GM21529 (cell line): Measurements from ENCODE around the gene SPDYE16.
"Not testable (repeated sequence)": the region's sequence is repeated elsewhere in the genome, so short reads cannot be mapped to it uniquely, and the experiment has no call there.

Experiments
- ATAC-seq: cut with Tn5 transposase; IDR thresholded peaks from one replicate; pipeline ENCODE4 v1.9.1; 2021; ENCODE audit not compliant: unreplicated experiment

SPDYE16 gene

DNA sequence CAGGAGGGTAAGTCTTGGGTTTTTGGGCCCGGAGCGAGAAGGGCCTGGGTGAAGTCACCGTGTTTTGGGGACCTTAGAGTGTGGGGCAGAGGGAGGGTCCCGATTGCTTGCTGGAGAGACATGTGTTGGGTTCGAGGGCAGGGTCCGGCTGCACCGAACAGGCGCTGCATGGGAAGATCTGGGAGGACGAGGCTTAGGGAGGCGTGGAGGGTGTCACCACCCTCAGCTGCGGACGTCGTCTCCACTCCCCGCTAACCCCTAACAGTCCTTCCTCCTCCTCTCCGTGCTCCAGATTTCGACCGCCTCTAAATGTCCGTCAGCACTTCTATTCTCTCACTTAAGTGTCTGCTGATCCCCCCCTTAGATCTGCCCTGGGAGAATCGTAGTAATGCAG is 6.8 kb upstream of the SPDYE16 start:
- not testable (repeated sequence) for ATAC-seq

DNA sequence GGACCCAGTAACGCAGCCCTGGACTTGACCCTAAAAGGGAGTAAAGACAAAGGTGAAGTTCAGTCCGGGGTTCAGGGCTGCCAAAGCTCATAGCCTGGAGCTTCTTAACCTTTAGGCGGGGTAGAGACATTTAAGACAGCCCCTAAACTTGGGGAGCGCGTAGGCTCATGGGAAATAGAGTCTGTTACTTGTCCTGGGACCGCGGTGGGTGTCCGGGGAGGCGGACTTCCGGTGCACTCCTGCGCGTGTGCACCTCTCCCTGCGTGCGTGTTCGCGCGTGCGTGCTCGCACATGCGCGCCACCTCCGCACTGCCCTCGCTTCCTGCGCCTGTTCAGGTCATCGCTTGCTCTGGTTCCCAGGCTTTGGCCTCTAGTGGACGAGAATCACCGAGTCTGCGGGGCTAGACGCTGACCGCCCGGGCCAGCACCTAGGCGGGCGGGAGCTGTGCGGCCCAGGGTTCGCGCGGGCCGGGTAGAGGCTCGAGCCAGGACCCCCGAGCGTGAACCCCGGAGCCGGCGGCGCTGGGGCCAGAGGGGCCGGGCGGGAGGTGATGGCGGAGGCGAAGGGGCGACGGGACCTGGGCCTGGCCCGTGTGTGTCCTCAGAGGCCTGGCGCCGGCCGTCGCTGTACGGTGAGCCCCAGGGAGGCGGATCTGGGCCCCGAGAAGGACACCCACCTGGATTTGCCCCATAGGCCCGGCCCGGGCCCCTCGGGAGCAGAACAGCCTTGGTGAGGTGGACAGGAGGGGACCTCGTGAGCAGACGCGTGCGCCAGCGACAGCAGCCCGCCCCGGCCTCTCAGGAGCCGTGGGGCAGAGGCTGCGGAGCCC is 6.1 kb upstream of the SPDYE16 start:
- ATAC-seq, result peak; percentile 99

DNA sequence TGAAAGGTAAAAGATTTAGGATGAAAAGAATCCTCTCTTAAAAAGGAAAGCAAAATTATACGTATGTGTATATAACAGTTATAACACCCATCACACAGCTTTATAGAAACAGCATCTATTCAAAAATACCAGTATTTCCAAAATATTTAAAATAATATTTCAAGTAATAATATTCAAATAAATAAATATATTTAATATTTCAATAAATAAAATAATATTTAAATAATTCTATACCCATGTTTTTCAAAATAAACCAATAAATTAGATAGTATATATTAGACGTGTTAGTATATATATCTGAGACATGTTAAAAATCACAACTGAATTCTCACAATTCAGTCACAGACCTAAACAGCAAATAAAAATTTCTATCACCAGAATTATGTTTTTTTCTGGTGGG is 11.5 kb downstream of the SPDYE16 start:
- ATAC-seq, result not testable (repeated sequence)

DNA sequence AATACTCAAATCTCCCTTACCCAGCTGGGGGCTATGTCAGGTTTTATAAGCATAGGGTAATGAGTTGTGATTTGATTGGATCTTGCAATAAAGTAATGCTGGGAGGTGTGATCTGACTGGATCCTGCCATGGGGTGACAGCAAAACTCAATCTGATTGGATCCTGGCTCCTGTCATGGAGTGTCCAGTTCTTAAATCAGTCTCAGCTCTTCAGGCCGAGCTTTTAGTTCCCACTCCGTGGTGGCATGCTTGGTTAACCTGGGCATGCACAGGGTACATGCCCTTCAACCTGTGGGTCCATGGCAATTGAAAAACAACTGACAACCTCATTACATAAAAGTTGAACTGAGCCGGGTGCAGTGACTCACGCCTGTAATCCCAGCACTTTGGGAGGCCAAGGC is 16.9 kb downstream of the SPDYE16 start:
- ATAC-seq, result not testable (repeated sequence)

DNA sequence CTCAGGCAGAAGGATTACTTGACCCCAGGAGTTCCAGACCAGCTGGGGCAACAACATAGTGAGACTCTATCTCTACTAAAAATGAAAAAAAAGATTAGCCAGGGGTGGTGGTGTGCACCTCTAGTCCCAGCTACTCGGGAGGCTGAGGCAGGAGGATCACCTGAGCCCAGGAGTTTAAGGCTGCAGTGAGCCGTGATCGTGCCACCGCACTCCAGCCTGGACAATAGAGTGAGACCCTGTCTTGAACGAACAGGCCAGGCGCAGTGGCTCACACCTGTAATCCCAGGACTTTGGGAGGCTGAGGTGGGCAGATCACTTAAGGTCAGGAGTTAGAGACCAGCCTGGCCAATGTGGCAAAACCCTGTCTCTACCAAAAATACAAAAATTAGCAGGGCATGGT is 26.2 kb downstream of the SPDYE16 start:
- ATAC-seq, result not testable (repeated sequence)

DNA sequence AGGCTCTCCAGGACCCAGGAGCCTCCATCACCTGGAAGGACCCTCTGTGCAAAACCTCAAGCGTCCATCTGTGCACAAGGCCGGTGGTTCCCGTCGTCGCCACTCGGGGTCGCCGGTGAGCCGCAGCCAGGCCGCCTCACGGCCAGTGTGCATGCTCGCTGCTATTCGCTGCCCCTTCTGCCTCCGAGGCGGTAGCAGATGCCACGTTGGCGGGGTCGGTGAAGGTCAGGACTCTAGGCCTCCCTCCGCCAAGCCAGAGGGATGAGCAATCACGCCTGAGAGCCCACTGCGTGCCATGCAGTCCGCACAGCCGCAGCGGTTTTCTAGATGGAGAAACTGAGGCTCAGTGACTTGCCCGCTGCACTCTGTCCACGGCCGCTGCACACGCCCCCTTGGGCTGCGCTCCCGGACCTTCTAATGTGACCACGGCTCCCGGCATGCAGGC is 27.1 kb downstream of the SPDYE16 start:
- ATAC-seq, result no peak

DNA sequence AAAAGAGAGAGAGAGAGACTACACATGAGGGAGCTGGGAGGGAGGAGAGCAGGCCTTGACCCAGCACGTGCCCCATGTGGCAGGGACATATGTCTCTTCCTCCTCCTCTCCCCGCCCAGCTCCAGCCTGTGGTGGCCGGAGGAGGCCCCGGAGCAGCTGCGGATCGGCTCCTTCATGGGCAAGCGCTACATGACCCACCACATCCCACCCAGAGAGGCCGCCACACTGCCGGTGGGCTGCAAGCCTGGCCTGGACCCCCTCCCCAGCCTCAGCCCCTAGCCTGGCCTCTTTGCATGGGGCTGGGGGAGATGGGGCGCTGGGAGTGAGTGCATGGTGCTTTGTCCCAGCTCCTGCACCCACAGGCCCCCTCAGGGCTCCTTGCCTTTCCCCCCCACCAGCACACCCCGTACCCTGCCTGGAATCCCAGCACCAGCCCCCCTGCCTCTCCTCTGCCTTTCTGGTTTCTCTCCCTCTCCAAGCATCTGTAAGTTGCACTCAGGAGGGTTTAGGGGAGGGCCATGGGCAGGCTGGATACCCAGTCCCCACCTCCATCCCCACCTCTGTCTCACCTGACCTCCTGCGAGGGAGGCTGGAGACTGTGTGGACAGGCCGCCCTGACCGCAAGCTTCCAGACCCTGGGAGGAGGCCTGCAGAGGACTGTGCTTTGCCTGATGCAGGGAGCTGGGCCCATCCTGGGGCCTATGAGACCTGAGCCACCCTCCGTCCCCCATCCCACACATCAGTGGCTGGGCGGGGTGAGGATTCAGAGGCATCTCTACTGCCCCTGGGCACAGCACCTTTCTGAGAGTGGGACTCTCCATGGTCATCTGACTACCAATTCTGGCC is 27.9 kb downstream of the SPDYE16 start:
- ATAC-seq, result no peak

DNA sequence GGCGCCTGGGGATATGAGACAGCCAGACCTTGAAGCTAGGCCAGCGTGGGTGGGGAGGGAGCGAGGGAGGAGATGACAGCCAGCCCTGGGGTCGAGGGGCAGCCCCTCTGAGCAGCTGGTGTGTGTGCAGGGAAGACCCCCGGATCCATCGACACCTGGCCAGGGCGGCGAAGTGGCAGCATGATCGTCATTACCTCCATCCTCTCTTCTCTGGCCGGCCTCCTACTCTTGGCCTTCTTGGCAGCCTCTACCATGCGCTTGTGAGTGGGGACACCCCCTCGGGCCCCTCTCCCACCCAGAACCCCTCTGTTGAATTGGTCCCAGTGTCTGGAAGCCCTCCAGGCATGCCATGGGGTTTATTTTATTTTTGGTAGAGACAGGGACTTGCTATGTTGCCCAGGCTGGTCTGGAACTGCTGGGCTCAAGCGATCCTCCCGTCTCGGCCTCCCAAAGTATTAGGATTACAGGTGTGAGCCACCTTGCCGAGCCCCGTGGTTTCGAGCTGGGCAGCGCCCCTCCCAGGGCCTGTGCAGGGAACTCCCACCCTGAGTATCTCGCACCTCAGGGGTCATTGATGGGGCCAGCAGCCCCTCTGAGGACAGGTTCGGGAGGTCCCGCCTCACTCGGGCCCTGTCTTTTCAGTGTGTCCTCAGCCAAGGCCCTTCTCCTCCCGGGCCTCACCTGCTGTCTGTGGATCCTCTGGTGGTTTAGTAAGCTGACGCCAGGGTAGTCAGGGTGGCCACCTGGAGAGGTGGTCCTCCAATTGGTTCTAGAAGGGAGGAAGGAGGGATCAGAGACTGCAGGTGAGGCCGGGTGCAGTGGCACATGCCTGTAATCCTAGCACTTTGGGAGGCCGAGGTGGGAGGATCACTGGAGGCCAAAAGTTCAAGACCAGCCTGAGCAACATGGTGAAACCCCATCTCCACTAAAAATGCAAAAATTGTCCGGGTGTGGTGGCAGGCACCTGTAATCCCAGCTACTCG is 29.0 kb downstream of the SPDYE16 start:
- no peak for ATAC-seq

DNA sequence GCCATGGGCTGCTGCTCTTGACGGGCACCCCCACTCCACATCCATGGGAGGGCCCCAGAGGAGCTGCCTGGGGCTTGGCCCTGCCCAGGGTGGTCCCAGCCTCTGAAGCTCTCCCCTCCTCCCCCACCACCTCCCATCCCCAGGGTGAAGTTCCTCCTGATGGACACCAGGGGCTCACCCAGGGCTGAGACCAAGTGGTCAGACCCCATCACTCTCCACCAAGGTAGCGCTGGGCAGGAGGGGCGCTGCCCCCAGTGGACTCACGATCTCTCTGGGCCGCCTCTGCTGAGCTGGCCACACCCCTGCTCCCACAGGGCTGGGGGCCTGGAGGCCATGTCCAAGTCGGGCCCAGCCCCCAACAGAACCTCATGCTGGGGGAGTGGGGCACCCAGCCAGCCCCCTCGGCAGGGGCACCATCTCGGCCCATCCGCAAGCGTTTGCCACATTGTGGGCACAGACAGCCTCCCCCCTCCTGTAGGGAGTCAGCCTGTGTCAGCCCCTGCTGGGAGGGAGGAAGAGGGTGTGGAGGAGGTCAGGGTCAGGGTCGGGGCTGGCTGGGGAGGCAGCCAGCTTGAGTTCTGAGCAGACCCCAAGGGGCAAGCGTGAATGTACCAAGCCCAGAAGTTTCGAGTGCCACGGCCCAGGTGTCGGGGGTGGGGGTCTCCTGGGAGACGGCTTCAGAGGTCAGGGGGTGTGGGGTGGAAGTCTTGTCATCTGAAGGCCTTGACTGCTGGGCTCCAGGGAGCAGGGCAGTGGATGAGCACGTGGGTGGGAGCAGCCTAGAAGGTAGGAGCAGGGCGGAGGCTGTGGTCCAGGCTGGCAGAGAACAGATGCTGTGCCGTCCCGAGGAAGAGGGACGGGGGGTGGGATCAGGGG is 29.9 kb downstream of the SPDYE16 start:
- ATAC-seq, result no peak

DNA sequence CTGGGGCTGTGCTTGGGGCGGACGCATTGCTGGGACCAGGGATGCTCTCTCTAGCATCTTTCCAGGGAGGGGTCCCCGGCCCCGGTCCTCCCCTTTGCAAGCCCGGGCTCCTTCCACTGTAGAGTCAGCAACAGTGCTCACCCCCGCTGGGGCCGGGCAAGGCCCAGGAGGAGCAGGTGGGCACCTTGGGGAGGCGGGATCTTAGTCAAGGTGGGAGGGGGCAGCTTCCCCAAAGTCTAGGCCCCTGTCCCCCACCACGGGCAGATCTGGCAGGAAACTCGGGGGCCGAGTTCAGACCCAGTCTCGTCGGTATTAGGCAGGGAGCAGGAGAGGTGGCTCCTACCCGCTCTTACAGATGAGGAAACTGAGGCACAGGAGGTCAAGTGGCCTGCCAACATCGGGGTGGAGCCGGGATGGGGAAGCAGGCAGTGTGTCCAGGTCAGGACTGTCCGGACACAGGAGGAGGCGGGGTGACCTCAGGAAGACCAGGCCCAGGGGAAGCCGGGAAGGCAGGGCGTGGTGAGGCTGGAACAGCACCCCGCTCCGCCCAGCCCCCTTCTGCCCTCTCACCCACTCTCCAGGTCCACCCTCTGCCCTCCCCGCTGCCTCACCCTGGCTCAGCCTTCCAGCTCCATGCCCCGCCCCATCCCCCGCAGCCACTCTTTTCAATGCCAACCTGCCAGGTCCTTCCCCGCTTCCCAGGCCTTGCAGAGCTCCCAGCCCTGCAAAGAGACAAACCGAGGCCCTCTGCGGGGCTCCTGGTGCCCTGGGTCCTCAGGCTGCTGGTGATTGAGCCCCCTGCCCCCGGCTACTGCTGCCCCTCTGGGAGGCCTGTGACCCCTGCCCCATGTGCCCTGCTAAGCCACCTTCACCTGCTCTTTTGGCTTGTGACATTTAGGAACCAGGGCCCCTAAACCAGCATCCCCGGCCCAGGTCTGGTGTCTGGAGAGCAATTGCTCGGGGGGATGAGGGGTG is 30.9 kb downstream of the SPDYE16 start:
- not testable (repeated sequence) for ATAC-seq

DNA sequence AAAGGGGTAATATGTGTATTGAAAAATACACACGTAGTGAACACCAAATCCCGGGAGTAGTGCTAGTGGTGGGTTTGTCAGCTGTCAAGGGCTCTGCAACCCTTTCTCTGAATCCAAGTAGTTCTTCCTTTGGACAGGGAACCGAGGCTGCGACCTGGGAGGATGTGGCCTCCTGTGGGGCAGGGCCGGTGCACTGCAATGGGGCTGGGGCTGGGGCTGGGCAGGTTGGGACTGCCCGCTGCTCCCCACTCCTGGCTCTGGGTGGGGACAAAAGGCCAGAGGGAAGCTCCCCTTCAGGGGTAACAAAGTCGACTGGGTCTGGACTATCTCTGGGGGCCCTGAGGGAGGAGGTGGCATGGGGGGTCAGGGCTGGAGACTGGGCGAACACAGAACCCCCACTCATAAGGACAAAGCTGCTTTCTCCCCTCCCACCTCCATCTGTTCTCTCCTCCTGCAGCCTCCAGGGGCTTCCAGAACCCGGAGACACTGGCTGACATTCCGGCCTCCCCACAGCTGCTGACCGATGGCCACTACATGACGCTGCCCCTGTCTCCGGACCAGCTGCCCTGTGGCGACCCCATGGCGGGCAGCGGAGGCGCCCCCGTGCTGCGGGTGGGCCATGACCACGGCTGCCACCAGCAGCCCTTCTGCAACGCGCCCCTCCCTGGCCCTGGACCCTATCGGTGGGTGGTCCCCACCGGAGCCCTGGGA is 31.7 kb downstream of the SPDYE16 start:
- ATAC-seq, result not testable (repeated sequence)

DNA sequence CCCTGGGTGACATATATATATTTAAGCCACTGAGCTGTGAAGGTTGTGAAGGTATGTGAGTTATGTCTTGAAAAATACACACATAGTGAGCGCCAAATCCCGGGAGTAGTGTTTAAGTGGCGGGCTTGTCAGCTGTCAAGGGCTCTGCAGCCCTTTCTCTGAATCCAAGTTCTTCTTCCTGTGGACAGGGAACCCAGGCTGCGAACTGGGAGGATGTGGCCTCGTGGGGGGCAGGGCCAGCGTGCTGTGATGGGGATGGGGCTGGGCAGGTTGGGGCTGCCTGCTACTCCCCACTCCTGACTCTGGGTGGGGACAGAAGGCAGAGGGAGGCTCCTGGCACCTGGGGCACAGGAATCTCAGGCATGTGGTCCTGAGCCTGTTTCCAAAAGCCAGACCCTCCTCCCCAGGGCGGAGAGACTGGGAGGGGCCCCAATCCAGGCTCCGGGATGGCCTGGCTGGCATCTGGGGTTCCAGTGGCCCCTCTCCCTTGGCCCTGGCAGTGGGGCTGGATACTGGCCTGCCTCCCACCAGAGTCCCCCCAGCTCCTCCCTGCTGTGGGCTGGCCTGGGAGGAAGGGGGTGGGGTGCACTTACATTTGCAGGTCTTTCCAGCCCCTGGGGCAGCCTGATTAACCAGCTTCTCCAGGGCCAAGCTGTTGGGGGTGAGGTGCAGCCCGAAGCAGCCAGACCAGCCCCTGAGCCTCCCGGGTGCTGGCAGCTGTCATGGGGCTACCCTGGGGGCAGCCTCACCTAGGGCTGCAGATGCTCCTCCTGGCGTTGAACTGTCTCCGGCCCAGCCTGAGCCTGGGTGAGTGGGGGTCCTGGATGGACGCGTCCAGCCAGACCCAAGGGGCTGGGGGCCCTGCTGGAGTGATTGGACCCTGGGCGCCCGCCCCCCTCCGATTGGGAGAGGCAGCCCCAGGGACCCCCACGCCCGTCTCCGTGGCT is 32.9 kb downstream of the SPDYE16 start, which contains the start of gene UPK3B:
TSS of gene UPK3B (plus strand) at position 622 of the 947 bp plus-strand sequence. CDS start at position 723, 101 bp downstream.
- ATAC-seq, result no peak

DNA sequence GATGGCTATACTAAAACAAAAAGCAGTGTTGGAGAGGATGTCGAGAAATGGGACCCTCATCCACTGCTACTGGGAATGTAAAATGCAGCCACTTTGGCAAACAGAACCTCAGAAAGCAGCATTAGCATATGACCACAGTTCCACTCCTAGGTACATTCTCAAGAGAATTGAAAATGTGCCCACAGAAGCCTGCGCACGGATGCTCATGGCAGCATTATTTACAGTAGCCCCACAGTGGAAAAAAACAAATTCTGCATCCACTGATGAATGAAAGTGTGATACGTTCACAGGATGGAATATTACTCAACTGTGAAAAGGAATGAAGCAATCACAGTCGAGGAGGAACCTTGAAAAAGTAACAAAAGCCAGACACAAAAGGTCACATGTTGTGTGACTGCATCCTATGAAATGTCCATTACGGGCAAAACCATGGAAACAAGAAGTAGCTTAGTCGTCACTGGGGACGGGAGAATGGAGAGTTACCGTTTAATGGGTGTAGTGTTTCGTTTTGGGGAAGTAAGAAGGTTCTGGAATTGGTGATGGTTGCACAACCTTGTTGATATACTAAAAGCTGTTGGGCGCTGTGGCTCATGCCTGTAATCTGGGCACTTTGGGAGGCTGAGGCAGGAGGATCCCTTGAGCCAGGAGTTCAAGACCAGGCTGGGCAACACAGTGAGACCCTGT is 35.2 kb downstream of the SPDYE16 start:
- ATAC-seq, result no peak

DNA sequence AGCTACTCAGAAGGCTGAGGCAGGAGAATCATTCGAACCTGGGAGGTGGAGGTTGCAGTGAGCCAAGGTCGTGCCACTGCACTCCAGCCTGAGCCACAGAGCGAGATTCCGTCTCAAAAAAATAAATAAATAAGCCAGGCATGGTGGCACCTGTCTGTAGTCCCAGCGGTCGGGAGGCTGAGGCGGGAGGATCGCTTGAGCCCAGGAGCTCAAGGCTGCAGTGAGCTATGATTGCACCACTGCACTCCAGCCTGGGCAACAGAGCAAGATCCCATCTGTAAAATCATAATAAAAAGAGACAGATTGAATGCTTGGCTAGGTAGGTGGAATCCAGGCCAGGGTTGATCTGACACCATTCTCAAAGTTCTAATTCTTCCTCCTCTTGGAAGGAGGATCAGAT is 36.5 kb downstream of the SPDYE16 start:
- ATAC-seq, result not testable (repeated sequence)

DNA sequence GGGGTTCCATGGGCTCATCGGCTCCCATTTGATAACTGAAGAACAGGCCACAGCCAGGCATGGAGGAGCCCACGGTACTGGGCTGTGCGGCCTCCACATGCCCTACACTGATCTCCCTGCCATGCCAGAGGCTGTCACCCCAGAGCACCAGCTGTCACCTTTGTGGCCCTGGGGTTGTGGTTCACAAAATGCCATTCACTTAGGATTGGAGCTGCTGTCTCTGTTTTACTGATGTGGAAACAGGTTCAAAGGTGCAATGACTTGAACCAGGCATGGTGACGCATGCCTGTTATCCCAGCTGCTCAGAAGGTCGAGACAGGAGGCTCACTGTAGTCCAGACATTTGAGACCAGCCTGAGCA is 37.0 kb downstream of the SPDYE16 start:
- ATAC-seq, result no peak
